Hypothalamus (tissue), 51 donors: ENCODE results near the gene CFAP97D1.
A peak's percentile ranks its signal among the peaks of the same experiment; 100 is the strongest.

Source experiments
- DNase-seq, 51 donors: peaks; one replicate each; lab custom pipeline; 2025; lab: John Stamatoyannopoulos, UW

The CFAP97D1 gene

DNA sequence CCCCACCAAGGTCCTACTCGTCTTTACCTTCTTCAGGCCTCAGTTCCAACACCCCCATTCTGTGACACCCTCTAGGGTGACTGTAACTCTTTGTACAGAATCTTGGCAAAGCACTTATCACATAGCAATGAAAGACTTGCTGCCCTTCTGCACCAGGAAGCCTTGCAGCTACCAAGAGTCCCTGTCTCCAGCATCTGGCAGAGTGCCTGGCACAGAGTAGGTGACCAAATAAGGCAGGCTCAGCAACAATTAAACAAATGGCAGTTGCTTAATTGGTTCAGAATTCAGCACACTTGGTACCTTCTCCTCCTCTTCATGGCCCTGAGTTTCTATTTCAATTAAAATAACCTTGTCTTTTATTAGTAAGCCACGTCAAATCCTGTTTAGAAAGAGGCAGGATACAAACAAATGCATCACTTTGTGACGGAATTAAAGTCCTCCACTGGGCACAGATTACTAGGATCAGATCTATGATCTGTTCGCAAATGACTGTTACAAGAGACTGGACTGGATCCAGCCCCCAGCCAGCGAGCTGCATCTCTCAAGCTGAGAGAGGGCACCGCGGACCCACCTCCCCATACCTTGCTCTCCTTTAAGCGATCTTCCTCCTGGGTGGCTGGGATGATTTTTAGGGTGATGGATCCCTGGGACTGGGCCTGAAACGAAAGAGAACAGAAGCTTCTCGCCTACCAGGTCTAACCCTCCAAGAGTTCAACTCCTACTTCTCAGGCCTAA is 43.3 kb downstream of the CFAP97D1 start:
- peak in 2 of 51 donors; percentile 8 to 26 for DNase-seq

GRCh38 chr17:43825567-43825966 is 45.3 kb downstream of the CFAP97D1 start:
- no peak for DNase-seq

DNA sequence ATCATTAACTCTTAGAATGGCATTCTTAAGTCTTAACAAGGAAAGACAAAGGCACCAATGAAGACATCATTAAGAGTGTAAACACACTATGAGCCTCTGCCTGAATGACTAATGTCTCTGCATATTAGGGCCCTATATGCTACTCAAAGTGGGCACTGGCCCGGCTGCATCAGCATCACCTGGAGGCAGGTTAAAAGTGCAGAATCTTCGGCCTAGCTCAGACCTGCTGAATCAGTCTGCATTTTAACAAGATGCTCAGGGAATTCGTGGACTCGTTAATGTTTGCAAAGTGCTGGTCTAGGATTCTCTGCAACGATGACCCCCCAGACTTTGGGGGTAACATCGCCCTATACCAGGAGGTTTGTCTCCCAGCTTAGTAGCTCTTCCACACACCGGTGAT is 46.0 kb downstream of the CFAP97D1 start:
- no peak for DNase-seq

DNA sequence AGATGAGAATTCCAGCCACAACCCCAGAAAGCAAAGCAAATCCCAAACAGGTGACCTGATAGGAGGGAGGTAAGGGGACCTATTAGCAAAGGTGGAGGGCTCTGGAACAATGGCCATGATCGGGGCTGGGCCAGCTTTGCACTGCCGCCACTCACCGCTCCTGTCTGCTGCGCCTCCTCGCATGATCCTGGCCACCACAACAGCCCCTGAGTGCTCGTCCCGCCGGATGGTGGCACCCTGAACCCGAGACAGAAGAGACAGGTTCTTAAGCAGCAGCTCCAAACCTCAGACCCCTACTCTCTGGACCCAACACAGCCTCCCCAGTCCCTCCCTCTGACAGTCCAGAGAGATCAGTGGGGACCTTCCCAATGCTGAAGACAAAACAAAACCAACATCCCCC is 47.4 kb downstream of the CFAP97D1 start:
- no peak for DNase-seq

- DNase-seq = no peak
Observed at GRCh38 chr17:43829738-43830137, 49.5 kb downstream of the CFAP97D1 start.

- DNase-seq = no peak
Observed at GRCh38 chr17:43830510-43831140, 50.4 kb downstream of the CFAP97D1 start.

DNA sequence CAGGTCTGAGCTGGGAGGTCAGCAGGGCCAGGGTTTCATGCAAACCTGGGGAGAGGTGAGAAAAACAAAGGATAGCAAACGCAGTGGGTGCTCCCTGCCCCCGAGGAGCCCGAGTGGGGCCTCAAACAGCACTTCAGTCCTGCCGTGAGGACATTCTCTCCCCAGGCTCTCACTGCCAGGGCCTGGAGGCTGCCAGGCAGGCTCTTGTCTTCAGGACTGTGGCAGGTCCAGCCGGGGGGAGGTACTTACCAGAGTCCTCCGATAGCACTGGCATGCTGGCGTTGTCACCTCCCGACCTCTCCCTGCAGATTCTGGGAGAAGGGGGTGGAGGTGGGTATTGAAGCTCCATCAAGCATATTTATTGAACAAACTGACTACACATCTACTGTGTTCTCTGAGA is 51.4 kb downstream of the CFAP97D1 start:
- no peak for DNase-seq

GRCh38 chr17:43832168-43832975 is 52.1 kb downstream of the CFAP97D1 start:
- peak in 17 of 51 donors; percentile 5 to 50 (median 24) for DNase-seq

- DNase-seq = peak in 36 of 51 donors; percentile 6 to 82 (median 29)
Observed at GRCh38 chr17:43832976-43833829, 53.0 kb downstream of the CFAP97D1 start, which contains the start of gene MPP3. TSS of gene MPP3 (minus strand) at chr17:43833146. CDS start at chr17:43831906, 1,240 bp downstream.

DNA sequence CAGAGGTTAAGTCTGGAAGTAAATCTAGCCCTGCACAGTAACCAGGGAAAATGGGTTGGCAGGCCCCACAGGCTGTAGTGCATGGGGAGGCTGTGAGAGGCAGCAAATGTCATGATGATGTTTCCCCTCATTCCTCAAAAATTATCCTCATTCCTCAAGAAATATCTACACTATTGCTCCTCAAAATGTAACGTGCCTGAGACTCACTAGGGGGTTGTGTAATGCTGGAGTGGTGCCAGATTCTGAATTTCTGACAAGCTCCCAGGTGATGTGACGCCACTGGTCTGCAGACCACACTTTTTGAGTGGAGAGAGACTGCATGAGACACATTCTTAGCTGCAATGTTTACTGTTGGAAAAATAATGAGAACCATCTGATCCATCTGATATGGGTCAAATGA is 53.9 kb downstream of the CFAP97D1 start:
- no peak for DNase-seq
